Uterus (tissue), 2 donors: ENCODE measurements around the gene SHLD3.

Source experiments
- CTCF ChIP-seq, 4 experiments: fragments of 200-600 bp in 2 of 4; fragments of 450-650 bp in 2 of 4; sonication (generic) in 2 of 4; IDR thresholded peaks; one replicate each; pipeline ENCODE4 v1.5.1; 2016 to 2019; ENCODE audit warnings: antibody characterized with exemption in 4 of 4, mild to moderate bottlenecking in 2 of 4, moderate library complexity in 1 of 4
- POLR2A ChIP-seq, 2 donors: fragments of 450-650 bp; IDR thresholded peaks; one replicate each; pipeline ENCODE4 v1.6.1; 2016; ENCODE audit warnings: antibody characterized with exemption in 2 of 2, mild to moderate bottlenecking in 1 of 2, moderate library complexity in 1 of 2

DNA sequence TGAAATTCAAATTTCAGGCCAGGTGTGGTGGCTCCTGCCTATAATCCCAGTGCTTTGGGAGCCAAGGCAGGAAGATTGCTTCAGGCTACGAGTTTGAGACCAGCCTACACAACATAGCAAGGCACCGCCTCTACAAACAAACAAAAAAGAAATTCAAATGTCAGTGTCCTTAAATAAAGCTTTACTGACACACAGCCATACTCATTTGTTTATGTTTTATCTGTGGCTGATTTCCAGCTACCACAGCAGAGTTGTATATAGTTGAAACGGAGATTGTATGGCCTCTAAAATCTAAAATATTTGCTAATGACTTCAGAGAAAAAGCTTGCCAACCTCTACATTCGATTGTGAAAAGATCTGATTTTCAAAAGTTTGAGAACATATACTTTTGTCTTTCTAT is 15.4 kb downstream of the SHLD3 start:
- TF ChIP-seq CTCF (IDR thresholded peaks at IDR 0.05) (no peak), POLR2A (IDR thresholded peaks at IDR 0.05) (no peak)
